AG04450 (cell line): ENCODE data around the gene KIF11. TPM values are rescaled to one million over a fixed set of nuclear protein-coding genes. Genes with fewer than 3 reads are reported as not detected.
"Not testable (repeated sequence)": the region's sequence is repeated elsewhere in the genome, so short reads cannot be mapped to it uniquely, and the experiment has no call there.

ENCODE experiments used
- CTCF ChIA-PET: fragments of 300-600, 350-600 bp; formaldehyde crosslinking; extraction: SDS; loops from one replicate; lab custom pipeline; 2022; ENCODE audit warnings: antibody characterized with exemption, inconsistent platforms; lab: Charles Lee
- POLR2A ChIA-PET: fragments of 350-600 bp; formaldehyde crosslinking; extraction: SDS; loops from one replicate; lab custom pipeline; 2021; ENCODE audit warnings: antibody characterized with exemption, inconsistent platforms; lab: Yijun Ruan, JAX
- DNase-seq: peaks from one replicate; pipeline ENCODE4 v3.0.0-alpha.2; 2011; ENCODE audit warnings: low read depth, low spot score
- H3K27ac ChIP-seq: one replicate; pipeline ENCODE4 v1.5.1; 2012; ENCODE audit warnings: low read depth, low read length, control low read depth
- H3K27me3 ChIP-seq: one replicate; pipeline ENCODE4 v1.6.0; 2012; ENCODE audit warnings: low read length; ENCODE audit not compliant: control insufficient read depth, insufficient read depth
- H3K4me3 ChIP-seq: 2 replicates; pipeline ENCODE4 v1.5.1; 2011; ENCODE audit warnings: mild to moderate bottlenecking, low read depth, low read length, control low read depth
- H3K9me3 ChIP-seq: 2 replicates; pipeline ENCODE4 v1.5.1; 2012; ENCODE audit warnings: low read length; ENCODE audit not compliant: control insufficient read depth, insufficient read depth
- polyA plus RNA-seq: library from polyadenylated mRNA; depleted of rRNA; stranded (reverse); fragments of >200 nt; gene quantifications from 2 replicates; pipeline ENCODE4 v1.2.3, GENCODE V29; 2011
- TF ChIP-seq, protein P1 (sequence below): IDR thresholded peaks from 2 replicates; pipeline ENCODE4 v1.5.1; 2011; ENCODE audit warnings: low read depth, low read length, control low read depth, inconsistent platforms

The KIF11 gene
- polyA plus RNA-seq, 1 experiment: 7.6 TPM

DNA sequence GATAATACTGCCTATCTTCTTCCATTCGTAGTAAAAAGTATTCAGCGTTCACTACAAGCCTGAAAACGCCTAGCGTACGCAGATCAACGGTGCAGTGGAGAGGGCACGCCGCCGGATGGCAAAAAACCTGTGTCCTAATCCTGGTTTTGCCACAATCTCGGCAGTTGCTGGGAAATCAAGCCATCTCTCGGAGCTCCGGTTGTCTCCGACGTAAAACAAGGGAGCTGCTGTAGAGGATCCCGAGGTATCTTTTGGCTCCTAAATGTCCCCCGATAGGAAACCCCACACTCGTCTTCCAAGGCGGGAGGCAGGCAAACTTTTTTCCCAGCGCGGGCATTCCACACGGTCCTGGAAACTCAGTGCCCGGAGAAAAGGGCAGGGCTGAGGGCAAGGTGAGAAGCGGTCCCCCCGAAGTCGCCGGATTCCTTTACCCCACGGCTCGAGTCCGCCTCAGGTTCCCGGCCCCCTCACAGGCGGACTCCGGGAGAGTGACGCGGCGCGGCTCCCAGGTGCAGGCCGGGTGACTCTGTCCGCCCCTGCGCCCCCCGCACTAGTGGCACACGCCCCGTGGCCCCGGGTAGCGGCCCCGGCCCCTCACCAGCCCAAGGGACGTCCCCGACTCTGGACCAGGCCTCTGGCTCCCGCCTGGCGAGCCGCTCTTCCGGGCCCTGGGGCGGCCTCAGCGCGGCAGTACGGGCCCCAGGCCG lies 19.7 kb upstream of the KIF11 start:
- no peaks in the 10 kb centered on the region for H3K9me3 ChIP-seq
- no peaks in the 10 kb centered on the region for H3K27me3 ChIP-seq
- CTCF ChIA-PET: interaction anchor here (0.7 to 5.3 kb wide), 11 partner anchors 16 to 484 kb away, joined by 3 to 78 read pairs (median 3); no protein-coding TSS in a partner anchor
- no peak for DNase-seq
- POLR2A ChIA-PET: interaction anchor here (1.0 to 1.4 kb wide), 2 partner anchors 29 to 56 kb away, joined by 5 to 8 read pairs; no protein-coding TSS in a partner anchor
- H3K27ac ChIP-seq: peak overlapping the region; percentile 98
- H3K4me3 ChIP-seq: peak overlapping the region; percentile 90
- TF ChIP-seq, protein P1, sequence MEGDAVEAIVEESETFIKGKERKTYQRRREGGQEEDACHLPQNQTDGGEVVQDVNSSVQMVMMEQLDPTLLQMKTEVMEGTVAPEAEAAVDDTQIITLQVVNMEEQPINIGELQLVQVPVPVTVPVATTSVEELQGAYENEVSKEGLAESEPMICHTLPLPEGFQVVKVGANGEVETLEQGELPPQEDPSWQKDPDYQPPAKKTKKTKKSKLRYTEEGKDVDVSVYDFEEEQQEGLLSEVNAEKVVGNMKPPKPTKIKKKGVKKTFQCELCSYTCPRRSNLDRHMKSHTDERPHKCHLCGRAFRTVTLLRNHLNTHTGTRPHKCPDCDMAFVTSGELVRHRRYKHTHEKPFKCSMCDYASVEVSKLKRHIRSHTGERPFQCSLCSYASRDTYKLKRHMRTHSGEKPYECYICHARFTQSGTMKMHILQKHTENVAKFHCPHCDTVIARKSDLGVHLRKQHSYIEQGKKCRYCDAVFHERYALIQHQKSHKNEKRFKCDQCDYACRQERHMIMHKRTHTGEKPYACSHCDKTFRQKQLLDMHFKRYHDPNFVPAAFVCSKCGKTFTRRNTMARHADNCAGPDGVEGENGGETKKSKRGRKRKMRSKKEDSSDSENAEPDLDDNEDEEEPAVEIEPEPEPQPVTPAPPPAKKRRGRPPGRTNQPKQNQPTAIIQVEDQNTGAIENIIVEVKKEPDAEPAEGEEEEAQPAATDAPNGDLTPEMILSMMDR: peak; percentile 21

DNA sequence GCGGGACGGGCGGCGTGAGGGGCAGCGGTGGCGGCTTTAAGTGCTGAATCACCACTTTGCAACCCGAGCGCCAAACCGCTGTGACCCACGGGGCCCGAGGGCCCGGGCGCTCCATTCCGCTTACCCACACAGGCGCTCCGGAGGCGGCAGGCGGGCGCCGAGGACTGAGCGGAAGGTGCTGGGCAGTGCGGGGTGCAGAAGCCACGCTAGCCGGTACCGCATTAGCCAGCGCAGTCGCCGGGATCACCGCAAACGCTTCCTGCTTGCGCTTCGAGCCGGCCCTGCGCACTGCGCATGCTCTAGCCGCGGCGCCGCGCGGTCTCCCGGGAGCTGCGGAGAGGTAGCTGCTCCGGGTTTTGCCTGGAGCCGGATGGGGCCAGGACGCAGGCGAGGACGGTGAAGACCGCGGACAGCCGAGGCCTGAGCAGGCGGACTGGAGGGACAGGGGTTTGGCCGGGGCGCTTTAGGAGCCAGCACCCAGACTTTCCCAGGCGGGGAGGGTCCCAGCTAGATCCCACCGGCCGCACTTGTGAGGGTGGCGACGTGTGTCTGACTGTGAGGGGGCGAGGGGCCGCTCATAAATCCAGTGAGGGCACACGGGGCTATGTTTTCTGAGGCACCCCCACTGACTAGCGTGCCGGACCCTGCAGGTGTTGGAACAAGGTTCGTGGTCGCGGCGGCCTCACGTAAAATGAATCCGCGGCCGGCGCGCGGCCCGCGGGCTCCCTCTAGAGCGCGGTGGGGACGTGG lies 19.0 kb upstream of the KIF11 start, which contains the start of gene IDE:
Gene IDE (minus strand): TSS at position 296 of the 750 bp plus-strand sequence. CDS start 74 bp downstream, at position 222.
- POLR2A ChIA-PET: interaction anchor here (0.6 to 1.6 kb wide), 6 partner anchors 17 to 248 kb away, joined by 3 to 11 read pairs (median 4); no protein-coding TSS in a partner anchor
- DNase-seq: peak; percentile 66

DNA sequence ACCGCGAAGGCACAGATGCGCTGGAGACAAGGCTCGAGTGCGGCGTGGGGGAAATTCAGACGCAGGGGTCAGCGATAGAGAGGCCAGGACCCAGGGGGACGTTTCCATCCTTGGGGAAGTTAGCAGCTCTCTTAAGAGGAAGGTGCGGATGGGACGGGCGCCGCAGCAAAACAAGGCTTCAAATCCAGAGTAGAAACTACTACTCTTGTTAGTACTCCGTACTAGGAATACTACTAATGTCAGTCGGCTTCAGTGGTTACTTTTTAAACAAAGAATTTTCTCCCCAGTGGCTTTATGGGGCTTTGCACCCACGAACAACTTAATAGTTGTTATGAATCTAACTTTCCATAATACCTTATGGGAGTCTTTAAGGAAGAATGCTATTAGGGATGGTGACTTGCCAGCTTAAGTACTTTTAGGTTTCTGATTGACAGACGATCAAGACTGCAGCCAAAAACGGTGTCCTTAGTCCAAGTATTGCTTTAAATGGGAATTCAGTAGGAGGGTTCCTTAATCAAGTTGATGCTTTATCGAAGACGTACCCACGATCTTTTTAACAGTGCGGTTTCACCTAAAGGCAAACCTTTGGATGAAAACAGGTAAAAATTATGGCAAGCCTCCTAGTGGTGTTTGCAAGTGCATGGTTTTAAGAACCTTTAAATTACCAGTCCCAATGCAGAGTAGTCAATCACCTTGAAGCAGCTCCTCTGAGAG lies 18.2 kb upstream of the KIF11 start:
- peak overlapping the region; percentile 90 for H3K4me3 ChIP-seq
- CTCF ChIA-PET: interaction anchor here (0.6 to 5.3 kb wide), 25 partner anchors 9 to 486 kb away, joined by 3 to 78 read pairs (median 5); no protein-coding TSS in a partner anchor
- POLR2A ChIA-PET: interaction anchor here (0.6 to 1.6 kb wide), 6 partner anchors 16 to 247 kb away, joined by 3 to 11 read pairs (median 4); no protein-coding TSS in a partner anchor
- peak overlapping the region; percentile 98 for H3K27ac ChIP-seq
- TF ChIP-seq, protein P1: no peak; the same call in 1 of the 2 replicates
- no peak for DNase-seq
- H3K9me3 ChIP-seq: no peaks in the 10 kb centered on the region
- H3K27me3 ChIP-seq: no peaks in the 10 kb centered on the region

More for the DNA sequence above, 19.0 kb upstream of the KIF11 start, which contains the start of gene IDE:
- TF ChIP-seq, protein P1: peak; percentile 81
- CTCF ChIA-PET: interaction anchor here (0.6 to 5.3 kb wide), 28 partner anchors 10 to 485 kb away, joined by 3 to 78 read pairs (median 4); no protein-coding TSS in a partner anchor
- Histone ChIP-seq H3K9me3 (no peaks in the 10 kb centered on the region), H3K27me3 (no peaks in the 10 kb centered on the region), H3K4me3 (peak within 1 kb of the TSS; percentile 90), H3K27ac (peak within 1 kb of the TSS; percentile 98)

GRCh38 chr10:92575961-92576360 lies 17.0 kb upstream of the KIF11 start:
- H3K27ac ChIP-seq: no peak overlapping the region
- ChIA-PET CTCF (interaction anchor here (1.3 to 5.3 kb wide), 3 partner anchors 13 to 57 kb away, joined by 5 to 78 read pairs (median 14); no protein-coding TSS in a partner anchor), POLR2A (no interaction called here)
- no peaks in the 10 kb centered on the region for H3K27me3 ChIP-seq
- TF ChIP-seq, protein P1: no peak
- no peaks in the 10 kb centered on the region for H3K9me3 ChIP-seq
- H3K4me3 ChIP-seq: no peak overlapping the region
- no peak for DNase-seq

DNA sequence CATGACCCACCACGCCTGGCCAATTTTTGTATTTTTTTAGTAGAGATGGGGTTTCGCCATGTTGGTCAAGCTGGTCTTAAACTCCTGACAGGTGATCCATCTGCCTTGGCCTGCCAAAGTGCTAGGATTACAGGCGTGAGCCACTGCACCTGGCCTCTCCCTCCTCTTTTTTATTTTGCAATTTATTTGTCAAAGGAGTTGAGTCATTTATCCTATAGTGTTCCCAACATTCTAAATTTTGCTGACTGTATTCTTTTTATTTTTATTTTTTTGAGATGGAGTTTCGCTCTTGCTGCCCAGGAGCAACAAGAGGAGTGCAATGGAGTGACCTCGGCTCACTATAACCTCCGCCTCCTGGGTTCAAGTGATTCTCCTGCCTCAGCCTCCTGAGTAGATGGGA lies 10.6 kb upstream of the KIF11 start:
- H3K27me3 ChIP-seq, H3K4me3 ChIP-seq, H3K27ac ChIP-seq, CTCF ChIA-PET, DNase-seq, POLR2A ChIA-PET, H3K9me3 ChIP-seq: not testable (repeated sequence)
